Renal pelvis (tissue), 12 donors: ENCODE data around the gene TCEAL3. TPM values are rescaled to one million over a fixed set of nuclear protein-coding genes. Genes with fewer than 3 reads are reported as not detected.
"Not testable (repeated sequence)": the region's sequence is repeated elsewhere in the genome, so short reads cannot be mapped to it uniquely, and the experiment has no call there.

Experiments
- DNase-seq: peaks from one replicate; pipeline ENCODE4 v3.0.0-alpha.2; 2013
- long read RNA-seq, 16 experiments: transcript quantifications; one replicate each; lab custom pipeline, GENCODE V29; 2026
- polyA plus RNA-seq, 3 donors: library from polyadenylated mRNA; unstranded; fragments of 120-200 nt; gene quantifications; one replicate each; pipeline ENCODE4 v1.2.1, GENCODE V29; 2013; ENCODE audit not compliant: insufficient read length in 3 of 3

TCEAL3 gene
- 10 to 100 TPM; 31.7 to 39.0 (median 35.2) TPM for polyA plus RNA-seq
- long read RNA-seq, donor 1, transcript TCEAL3-202 (3 exons, 1,113 nt) = major isoform, 17 of 34 reads
- long read RNA-seq, donor 1, transcript TCEAL3-201 (3 exons, 1,124 nt) = minor isoform, 7 of 34 reads
- long read RNA-seq, donor 1, partial matches to known transcripts = 10 of 34 reads
- long read RNA-seq, donor 1, other reads (novel, unspliced or antisense) = 0 of 34 reads
- long read RNA-seq, donor 2, transcript TCEAL3-202 (3 exons, 1,113 nt) = major isoform, 17 of 21 reads
- long read RNA-seq, donor 2, partial matches to known transcripts = 0 of 21 reads
- long read RNA-seq, donor 2, other reads (novel, unspliced or antisense) = 0 of 21 reads
- long read RNA-seq, donor 3, transcript TCEAL3-202 (3 exons, 1,113 nt) = major isoform, 17 of 19 reads
- long read RNA-seq, donor 3, partial matches to known transcripts = 0 of 19 reads
- long read RNA-seq, donor 3, other reads (novel, unspliced or antisense) = 0 of 19 reads
- long read RNA-seq, donor 4, transcript TCEAL3-201 (3 exons, 1,124 nt) = minor isoform, 5 of 27 reads
- long read RNA-seq, donor 4, transcript TCEAL3-202 (3 exons, 1,113 nt) = major isoform, 22 of 27 reads
- long read RNA-seq, donor 4, partial matches to known transcripts = 0 of 27 reads
- long read RNA-seq, donor 4, other reads (novel, unspliced or antisense) = 0 of 27 reads
- long read RNA-seq, donor 5, transcript TCEAL3-202 (3 exons, 1,113 nt) = major isoform, 10 of 15 reads
- long read RNA-seq, donor 5, transcript TCEAL3-201 (3 exons, 1,124 nt) = minor isoform, 5 of 15 reads
- long read RNA-seq, donor 5, partial matches to known transcripts = 0 of 15 reads
- long read RNA-seq, donor 5, other reads (novel, unspliced or antisense) = 0 of 15 reads
- long read RNA-seq, donor 6, transcript TCEAL3-202 (3 exons, 1,113 nt) = major isoform, 19 of 22 reads
- long read RNA-seq, donor 6, partial matches to known transcripts = 0 of 22 reads
- long read RNA-seq, donor 6, other reads (novel, unspliced or antisense) = 0 of 22 reads
- long read RNA-seq, donor 7, transcript TCEAL3-202 (3 exons, 1,113 nt) = major isoform, 28 of 30 reads
- long read RNA-seq, donor 7, partial matches to known transcripts = 0 of 30 reads
- long read RNA-seq, donor 7, other reads (novel, unspliced or antisense) = 0 of 30 reads
- long read RNA-seq, donor 8, transcript TCEAL3-202 (3 exons, 1,113 nt) = major isoform, 8 of 8 reads
- long read RNA-seq, donor 8, partial matches to known transcripts = 0 of 8 reads
- long read RNA-seq, donor 8, other reads (novel, unspliced or antisense) = 0 of 8 reads
- long read RNA-seq, donor 9, transcript TCEAL3-202 (3 exons, 1,113 nt) = major isoform, 19 of 28 reads
- long read RNA-seq, donor 9, partial matches to known transcripts = 0 of 28 reads
- long read RNA-seq, donor 9, other reads (novel, unspliced or antisense) = 6 of 28 reads
- long read RNA-seq, donor 10, transcript TCEAL3-202 (3 exons, 1,113 nt) = major isoform, 14 of 15 reads
- long read RNA-seq, donor 10, partial matches to known transcripts = 0 of 15 reads
- long read RNA-seq, donor 10, other reads (novel, unspliced or antisense) = 0 of 15 reads
- long read RNA-seq, donor 11, transcript TCEAL3-202 (3 exons, 1,113 nt) = major isoform, 10 of 28 reads
- long read RNA-seq, donor 11, partial matches to known transcripts = 14 of 28 reads
- long read RNA-seq, donor 11, other reads (novel, unspliced or antisense) = 0 of 28 reads
- long read RNA-seq, donor 12, transcript TCEAL3-202 (3 exons, 1,113 nt) = major isoform, 20 of 33 reads
- long read RNA-seq, donor 12, transcript TCEAL3-201 (3 exons, 1,124 nt) = minor isoform, 13 of 33 reads
- long read RNA-seq, donor 12, partial matches to known transcripts = 0 of 33 reads
- long read RNA-seq, donor 12, other reads (novel, unspliced or antisense) = 0 of 33 reads
- long read RNA-seq, donor 13, transcript TCEAL3-201 (3 exons, 1,124 nt) = minor isoform, 6 of 22 reads
- long read RNA-seq, donor 13, transcript TCEAL3-202 (3 exons, 1,113 nt) = major isoform, 16 of 22 reads
- long read RNA-seq, donor 13, partial matches to known transcripts = 0 of 22 reads
- long read RNA-seq, donor 13, other reads (novel, unspliced or antisense) = 0 of 22 reads
- long read RNA-seq, donor 14, transcript TCEAL3-202 (3 exons, 1,113 nt) = major isoform, 23 of 27 reads
- long read RNA-seq, donor 14, partial matches to known transcripts = 0 of 27 reads
- long read RNA-seq, donor 14, other reads (novel, unspliced or antisense) = 0 of 27 reads
- long read RNA-seq, donor 15, transcript TCEAL3-202 (3 exons, 1,113 nt) = major isoform, 13 of 667 reads
- long read RNA-seq, donor 15, transcript TCEAL3-201 (3 exons, 1,124 nt) = minor isoform, 5 of 667 reads
- long read RNA-seq, donor 15, partial matches to known transcripts = 649 of 667 reads
- long read RNA-seq, donor 15, other reads (novel, unspliced or antisense) = 0 of 667 reads
- long read RNA-seq, donor 16, transcript TCEAL3-202 (3 exons, 1,113 nt) = major isoform, 27 of 31 reads
- long read RNA-seq, donor 16, partial matches to known transcripts = 0 of 31 reads
- long read RNA-seq, donor 16, other reads (novel, unspliced or antisense) = 0 of 31 reads

DNA sequence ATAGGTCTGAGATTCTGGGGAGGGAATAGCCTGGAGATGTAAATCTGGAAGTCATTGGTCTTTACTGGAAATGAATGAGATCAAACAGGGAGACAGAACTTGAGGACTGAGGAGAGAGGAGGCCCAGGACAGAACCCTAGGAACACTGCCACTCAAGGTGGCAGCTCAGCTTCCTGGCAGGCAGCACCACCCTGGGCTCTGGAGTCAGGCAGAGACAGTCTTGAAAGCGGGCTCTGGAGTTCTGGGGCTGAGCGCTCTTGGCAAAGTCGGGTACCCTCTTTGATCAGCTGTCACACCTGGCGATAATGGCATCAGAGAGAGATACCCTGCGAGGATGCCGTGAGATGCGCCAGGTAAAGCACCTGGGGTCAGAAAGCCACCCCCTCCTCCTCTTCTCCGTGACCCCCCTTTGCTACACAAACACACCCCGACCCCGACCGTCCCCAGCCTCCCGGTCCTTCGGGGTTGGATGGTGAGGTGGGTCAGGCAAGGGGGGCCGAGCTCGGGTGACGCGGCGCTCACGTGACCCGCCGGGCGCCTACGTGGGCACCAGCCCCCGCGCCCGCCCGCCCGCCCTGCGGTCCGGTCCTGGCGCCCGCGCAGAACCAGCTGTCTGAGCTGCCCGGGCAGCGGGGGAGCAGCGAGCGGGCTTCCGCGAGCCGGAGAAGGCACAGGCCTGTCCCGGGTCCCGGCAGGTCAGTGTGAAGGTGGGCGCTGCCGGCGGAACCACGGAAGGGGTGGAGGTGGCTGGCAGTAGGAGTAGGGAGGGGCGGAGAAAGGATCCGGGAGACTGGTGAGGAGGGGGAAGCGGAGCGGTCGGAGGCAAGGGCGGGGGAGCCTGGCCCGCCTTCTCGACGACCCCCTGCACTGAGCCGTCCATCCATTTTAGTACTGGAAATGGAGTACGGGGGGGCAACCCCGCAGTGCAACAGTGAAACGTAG is at the start of gene TCEAL3:
Gene TCEAL3 (plus strand): TSS at position 600 of the 942 bp plus-strand sequence. CDS start 1,102 bp downstream, outside the sequence.
- no peak for DNase-seq

- DNase-seq = no peak
These were observed 47.5 kb upstream of the TCEAL3 start for GRCh38 chrX:103560256-103560655.

DNA sequence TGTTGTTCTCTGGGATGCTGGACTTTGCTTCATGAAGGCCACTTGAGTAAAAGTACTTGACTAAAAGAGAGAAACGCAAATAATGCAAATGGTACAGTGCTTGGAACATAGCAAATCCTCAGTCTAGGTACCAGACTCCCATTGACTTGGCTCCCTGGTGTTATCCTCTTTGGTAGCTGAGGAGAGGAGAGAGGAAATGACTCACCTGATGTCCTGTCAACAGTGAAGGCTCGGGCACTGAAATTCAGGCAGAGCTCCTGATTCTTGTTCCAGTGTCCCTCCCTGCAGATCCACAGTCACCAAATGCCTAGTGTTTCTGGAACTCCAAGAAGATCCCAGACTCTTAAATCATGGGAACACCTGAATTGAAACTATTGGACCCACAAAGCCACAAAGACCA is 45.0 kb upstream of the TCEAL3 start:
- no peak for DNase-seq

- no peak for DNase-seq
These were observed 42.6 kb upstream of the TCEAL3 start for GRCh38 chrX:103565197-103565596.

- no peak for DNase-seq
These were observed 42.0 kb upstream of the TCEAL3 start for GRCh38 chrX:103565752-103566151.

GRCh38 chrX:103571121-103571520 is 36.6 kb upstream of the TCEAL3 start:
- no peak for DNase-seq

GRCh38 chrX:103571726-103572125 is 36.0 kb upstream of the TCEAL3 start:
- no peak for DNase-seq

- DNase-seq = no peak
These were observed 34.6 kb upstream of the TCEAL3 start for GRCh38 chrX:103573202-103573601.

- no peak for DNase-seq
These were observed 23.2 kb upstream of the TCEAL3 start for GRCh38 chrX:103584596-103584995.

- peak; percentile 44 for DNase-seq
These were observed 22.1 kb upstream of the TCEAL3 start, which contains the start of gene TCEAL4 for GRCh38 chrX:103585411-103586313. Gene TCEAL4, plus strand, starts transcription at chrX:103585515. Its CDS starts 1,161 bp downstream, at chrX:103586676.

DNA sequence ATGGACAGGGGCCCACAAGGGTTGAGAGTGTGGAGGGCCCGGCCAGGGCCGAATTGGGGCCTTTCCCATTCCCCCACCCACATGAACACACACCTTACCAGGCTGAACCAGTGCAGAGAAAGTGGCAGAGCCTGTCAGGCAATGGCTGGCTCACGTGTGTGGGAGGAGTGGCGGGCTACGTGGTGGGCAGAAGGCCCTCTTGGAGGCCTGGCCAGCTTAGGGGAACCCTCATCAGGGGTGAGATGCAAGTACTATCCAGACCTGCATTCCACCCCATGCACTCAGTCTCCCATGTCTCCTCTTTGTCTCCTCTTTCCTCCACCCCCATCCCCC is 21.5 kb upstream of the TCEAL3 start:
- no peak for DNase-seq

DNA sequence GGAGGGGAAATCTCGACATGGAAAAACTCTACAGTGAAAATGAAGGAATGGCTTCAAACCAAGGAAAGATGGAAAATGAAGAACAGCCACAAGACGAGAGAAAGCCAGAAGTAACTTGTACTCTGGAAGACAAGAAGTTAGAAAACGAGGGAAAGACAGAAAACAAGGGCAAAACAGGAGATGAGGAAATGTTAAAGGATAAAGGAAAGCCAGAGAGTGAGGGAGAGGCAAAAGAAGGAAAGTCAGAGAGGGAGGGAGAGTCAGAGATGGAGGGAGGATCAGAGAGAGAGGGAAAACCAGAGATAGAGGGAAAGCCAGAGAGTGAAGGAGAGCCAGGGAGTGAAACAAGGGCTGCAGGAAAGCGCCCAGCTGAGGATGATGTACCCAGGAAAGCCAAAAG is 21.1 kb upstream of the TCEAL3 start:
- no peak for DNase-seq

- not testable (repeated sequence) for DNase-seq
These were observed 15.5 kb upstream of the TCEAL3 start for GRCh38 chrX:103592295-103592694.

DNA sequence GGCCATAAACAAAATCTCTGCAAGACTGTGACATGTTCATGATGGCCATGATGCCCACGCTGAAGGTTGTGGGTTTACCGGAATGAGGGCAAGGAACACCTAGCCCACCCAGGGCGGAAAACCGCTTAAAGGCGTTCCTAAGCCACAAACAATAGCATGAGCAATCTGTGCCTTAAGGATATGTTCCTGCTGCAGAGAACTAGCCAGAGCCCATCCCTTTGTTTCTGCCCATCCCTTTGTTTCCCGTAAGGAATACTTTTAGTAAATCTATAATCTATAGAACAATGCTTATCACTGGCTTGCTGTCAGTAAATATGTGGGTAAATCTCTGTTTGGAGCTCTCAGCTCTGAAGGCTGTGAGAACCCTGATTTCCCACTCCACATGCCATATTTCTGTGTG is 12.6 kb upstream of the TCEAL3 start:
- not testable (repeated sequence) for DNase-seq

GRCh38 chrX:103608306-103608963 is 672 bp downstream of the TCEAL3 start:
- no peak for DNase-seq

DNA sequence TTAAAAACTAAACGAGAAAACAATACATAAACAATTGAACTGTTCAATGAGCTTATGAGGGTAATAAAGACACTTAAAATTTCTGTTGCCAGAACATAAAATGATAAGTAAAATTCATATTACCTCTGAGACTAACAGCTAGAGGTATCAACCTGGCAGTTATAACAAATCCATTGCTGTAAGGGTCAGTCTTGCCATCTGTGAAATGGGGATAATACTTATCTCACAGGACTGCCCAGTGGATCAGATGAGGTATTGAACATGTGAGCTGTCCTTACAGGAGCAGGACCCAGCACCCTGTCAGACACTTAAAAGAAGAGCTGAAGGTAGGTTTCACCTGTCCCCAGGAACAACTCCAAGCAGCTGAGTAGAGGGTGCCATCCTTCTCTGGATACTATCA is 2.5 kb downstream of the TCEAL3 start:
- DNase-seq = no peak
